ENCODE data around the gene FAT1. TPM values are rescaled to one million over a fixed set of nuclear protein-coding genes. Genes with fewer than 3 reads are reported as not detected.
A peak's percentile ranks its signal among the peaks of the same experiment; 100 is the strongest.

The FAT1 gene
- total and polyA plus RNA-seq, 2 donors (not counting 1 experiment from before 2014, with no cell fraction given): 0.07 to 0.15 TPM

- Histone ChIP-seq H3K4me3 (ENCODE audit: control extremely low read depth in 1 of 5, extremely low read depth in 1 of 5, insufficient read depth in 1 of 5, low read depth in 2 of 5, low read length in 4 of 5) (no peak overlapping the region), H3K36me3 (replicated peaks in 1 of 2; ENCODE audit: control extremely low read depth in 1 of 2, control insufficient read depth in 1 of 2, extremely low read depth in 1 of 2, insufficient read depth in 2 of 2, low read length in 1 of 2) (no peaks in the 10 kb centered on the region), H3K9ac (ENCODE audit: low read length) (no peak overlapping the region), H3K27ac (ENCODE audit: low read length in 2 of 2) (no peak overlapping the region), H3K79me2 (ENCODE audit: control insufficient read depth, insufficient read depth, low read length) (no peaks in the 10 kb centered on the region), H3K9me3 (ENCODE audit: control extremely low read depth in 1 of 3, control insufficient read depth in 2 of 3, insufficient read depth in 1 of 3, low read length in 2 of 3) (peaks cover 0 to 22% (median 0%) of the 10 kb centered on the region in 3 donors), H3K4me1 (ENCODE audit: control insufficient read depth in 2 of 2, insufficient read depth in 2 of 2, low read length in 2 of 2) (peaks cover 0 to 3% of the 10 kb centered on the region in 2 donors), H2AFZ (ENCODE audit: insufficient read depth, low read depth, low read length, poor library complexity, severe bottlenecking) (no peak overlapping the region), H3K4me2 (replicated peaks; ENCODE audit: low read depth, low read length, poor library complexity, severe bottlenecking) (no peak overlapping the region), H4K20me1 (ENCODE audit: control insufficient read depth, insufficient read depth, low read length, poor library complexity, severe bottlenecking) (no peaks in the 10 kb centered on the region), H3K27me3 (replicated peaks in 1 of 4; ENCODE audit: control extremely low read depth in 1 of 4, control insufficient read depth in 3 of 4, insufficient read depth in 4 of 4, low read length in 3 of 4) (peaks cover 0 to 39% (median 17%) of the 10 kb centered on the region in 4 experiments)
- TF ChIP-seq EZH2 (IDR thresholded peaks at IDR 0.05; ENCODE audit: borderline replicate concordance, insufficient read depth, low read depth, low read length, poor library complexity, severe bottlenecking): no peak
- TF ChIP-seq CTCF (IDR thresholded peaks at IDR 0.05): no peak
- Mint-ChIP-seq H3K27ac (no peak overlapping the region), H3K4me3 (no peak overlapping the region), H3K27me3 (peaks cover 36% of the 10 kb centered on the region), H3K9me3 (ENCODE audit: insufficient read depth) (no peaks in the 10 kb centered on the region), H3K4me1 (peaks cover 13% of the 10 kb centered on the region)
- ChIA-PET POLR2A (no interaction called here), CTCF (no interaction called here)
- ATAC-seq (ENCODE audit: low read depth) (no peak), DNase-seq (no peak)
- intact Hi-C loops (cut with micrococcal nuclease): no loop called here
- 70% methylated on average over 2 of the region's 6 CpGs for WGBS (ENCODE audit: insufficient coverage)
Measured at GRCh38 chr4:186727977-186728519, 4.4 kb upstream of the FAT1 start.

- H3K27ac Mint-ChIP-seq: no peak overlapping the region
- Histone ChIP-seq H3K4me3 (ENCODE audit: control extremely low read depth in 1 of 5, extremely low read depth in 1 of 5, insufficient read depth in 1 of 5, low read depth in 2 of 5, low read length in 4 of 5) (no peak overlapping the region), H3K9ac (ENCODE audit: low read length) (no peak overlapping the region), H3K27ac (ENCODE audit: low read length in 2 of 2) (no peak overlapping the region), H2AFZ (ENCODE audit: insufficient read depth, low read depth, low read length, poor library complexity, severe bottlenecking) (no peak overlapping the region), H3K27me3 (replicated peaks in 1 of 4; ENCODE audit: control extremely low read depth in 1 of 4, control insufficient read depth in 3 of 4, insufficient read depth in 4 of 4, low read length in 3 of 4) (peaks cover 0 to 39% (median 20%) of the 10 kb centered on the region in 4 experiments), H3K4me1 (ENCODE audit: control insufficient read depth in 2 of 2, insufficient read depth in 2 of 2, low read length in 2 of 2) (peaks cover 3 to 4% of the 10 kb centered on the region in 2 donors), H4K20me1 (ENCODE audit: control insufficient read depth, insufficient read depth, low read length, poor library complexity, severe bottlenecking) (no peaks in the 10 kb centered on the region), H3K36me3 (replicated peaks in 1 of 2; ENCODE audit: control extremely low read depth in 1 of 2, control insufficient read depth in 1 of 2, extremely low read depth in 1 of 2, insufficient read depth in 2 of 2, low read length in 1 of 2) (no peaks in the 10 kb centered on the region), H3K79me2 (ENCODE audit: control insufficient read depth, insufficient read depth, low read length) (no peaks in the 10 kb centered on the region), H3K9me3 (ENCODE audit: control extremely low read depth in 1 of 3, control insufficient read depth in 2 of 3, insufficient read depth in 1 of 3, low read length in 2 of 3) (peaks cover 0 to 24% (median 1%) of the 10 kb centered on the region in 3 donors), H3K4me2 (replicated peaks; ENCODE audit: low read depth, low read length, poor library complexity, severe bottlenecking) (peak overlapping the region; percentile 12)
- intact Hi-C loops (cut with micrococcal nuclease): no loop called here
- peaks cover 43% of the 10 kb centered on the region for H3K27me3 Mint-ChIP-seq
- no peaks in the 10 kb centered on the region for H3K9me3 Mint-ChIP-seq (ENCODE audit: insufficient read depth)
- POLR2A ChIA-PET: no interaction called here
- peak overlapping the region; percentile 30 for H3K4me3 Mint-ChIP-seq
- TF ChIP-seq EZH2 (IDR thresholded peaks at IDR 0.05; ENCODE audit: borderline replicate concordance, insufficient read depth, low read depth, low read length, poor library complexity, severe bottlenecking): no peak
- no peak for TF ChIP-seq CTCF (IDR thresholded peaks at IDR 0.05)
- no peak for ATAC-seq (ENCODE audit: low read depth)
- CTCF ChIA-PET: no interaction called here
- peaks cover 16% of the 10 kb centered on the region for H3K4me1 Mint-ChIP-seq
- DNase-seq: no peak
- WGBS (ENCODE audit: insufficient coverage): 8% methylated on average over 3 of the region's 15 CpGs
Measured at GRCh38 chr4:186727169-186727976, 3.7 kb upstream of the FAT1 start.
